Endothelial cell of umbilical vein (primary cell): ENCODE measurements around the gene STT3B. TPM values are rescaled to one million over a fixed set of nuclear protein-coding genes. Genes with fewer than 3 reads are reported as not detected.

ENCODE experiments used
- BruUV-seq: library from RNA; stranded (reverse); fragments of 400-500 nt; replicated peaks from 2 replicates; lab custom pipeline; 2021; lab: Mats Ljungman, UMichigan
- CTCF ChIA-PET: fragments of 300-600, 350-600 bp; sonication (Branson Sonifier 250); formaldehyde crosslinking; loops from one replicate; lab custom pipeline; 2021; ENCODE audit warnings: antibody characterized with exemption, inconsistent platforms; lab: Charles Lee
- POLR2A ChIA-PET: fragments of 300-600, 350-600 bp; sonication (Branson Sonifier 250); formaldehyde crosslinking; loops from one replicate; lab custom pipeline; 2021; ENCODE audit warnings: antibody characterized with exemption, inconsistent platforms; lab: Charles Lee
- DNase-seq: peaks from one replicate; pipeline ENCODE4 v3.0.0-alpha.2; 2011; ENCODE audit warnings: low read depth, low spot score
- FAIRE-seq: peaks from 2 replicates; lab custom pipeline; 2011; peaks lifted over from hg19 to GRCh38; lab: Jason Lieb, UNC
- H2AFZ ChIP-seq: 2 replicates; pipeline ENCODE4 v1.6.0; 2012; ENCODE audit warnings: low read depth, low read length, control low read depth, inconsistent platforms
- H3K27ac ChIP-seq: 2 replicates; pipeline ENCODE4 v1.5.1; 2011; ENCODE audit warnings: low read depth, mild to moderate bottlenecking, control low read depth, low read length, moderate library complexity; ENCODE audit not compliant: insufficient read depth
- H3K27me3 ChIP-seq, 2 experiments: 2 replicates each; pipeline versions ENCODE4 v1.6.0 to v1.6.1; 2011; ENCODE audit warnings: low read length in 2 of 2, mixed read lengths in 1 of 2; ENCODE audit not compliant: control insufficient read depth in 2 of 2, insufficient read depth in 2 of 2
- H3K36me3 ChIP-seq, 2 experiments: 2 replicates in 1 of 2; 3 replicates in 1 of 2; pipeline ENCODE4 v1.5.1; 2011; ENCODE audit warnings: low read length in 2 of 2, mild to moderate bottlenecking in 1 of 2, moderate library complexity in 1 of 2; ENCODE audit not compliant: control insufficient read depth in 2 of 2, insufficient read depth in 2 of 2; ENCODE audit errors: extremely low read depth in 1 of 2
- H3K4me1 ChIP-seq: 3 replicates; pipeline ENCODE4 v1.5.1; 2011; ENCODE audit warnings: mild to moderate bottlenecking, low read length; ENCODE audit not compliant: control insufficient read depth, insufficient read depth; ENCODE audit errors: extremely low read depth
- H3K4me2 ChIP-seq: 2 replicates; pipeline ENCODE4 v1.6.1; 2011; ENCODE audit warnings: low read length, control low read depth, mixed read lengths; ENCODE audit not compliant: insufficient read depth
- H3K4me3 ChIP-seq, 3 experiments: fragments of 200-600 bp in 1 of 3; sonication (generic), shearing (Covaris generic) in 1 of 3; replicated peaks in 1 of 3; 2 replicates each; pipeline ENCODE4 v1.5.1; 2011 to 2016; ENCODE audit warnings: control low read depth in 3 of 3, low read length in 3 of 3, mild to moderate bottlenecking in 2 of 3, inconsistent platforms in 1 of 3, low read depth in 1 of 3, moderate library complexity in 1 of 3; ENCODE audit not compliant: insufficient read depth in 1 of 3
- H3K79me2 ChIP-seq: 2 replicates; pipeline ENCODE4 v1.6.0; 2012; ENCODE audit warnings: low read length, inconsistent platforms; ENCODE audit not compliant: control insufficient read depth, insufficient read depth
- H3K9ac ChIP-seq: replicated peaks from 2 replicates; pipeline ENCODE3; 2011; ENCODE audit warnings: low read length, control low read depth; ENCODE audit not compliant: insufficient read depth; ENCODE audit errors: extremely low read depth
- H3K9me1 ChIP-seq: replicated peaks from 3 replicates; pipeline ENCODE4 v1.6.0; 2011; ENCODE audit warnings: mild to moderate bottlenecking, low read length; ENCODE audit not compliant: control insufficient read depth, insufficient read depth; ENCODE audit errors: extremely low read depth
- H3K9me3 ChIP-seq: replicated peaks from 2 replicates; pipeline ENCODE4 v1.5.1; 2012; ENCODE audit warnings: low read length, inconsistent platforms; ENCODE audit not compliant: control insufficient read depth, insufficient read depth
- H4K20me1 ChIP-seq: replicated peaks from 2 replicates; pipeline ENCODE3; 2011; ENCODE audit warnings: mild to moderate bottlenecking, low read length; ENCODE audit not compliant: control insufficient read depth, insufficient read depth; ENCODE audit errors: extremely low read depth
- EZH2 ChIP-seq: IDR thresholded peaks from 2 replicates; pipeline ENCODE4 v1.6.1; 2012; ENCODE audit warnings: borderline replicate concordance, low read depth, mild to moderate bottlenecking, moderate library complexity, low read length, inconsistent platforms; ENCODE audit not compliant: severe bottlenecking
- FOS ChIP-seq: IDR thresholded peaks from 2 replicates; pipeline ENCODE4 v1.6.1; 2011; ENCODE audit warnings: mild to moderate bottlenecking, low read length, moderate library complexity, borderline replicate concordance; ENCODE audit not compliant: insufficient read depth
- GATA2 ChIP-seq: IDR thresholded peaks from 2 replicates; pipeline ENCODE4 v1.7.0; 2011; ENCODE audit warnings: low read depth, mild to moderate bottlenecking, moderate library complexity, mixed read lengths, low read length; ENCODE audit not compliant: insufficient read length, insufficient read depth
- JUN ChIP-seq: IDR thresholded peaks from 2 replicates; pipeline ENCODE4 v1.6.1; 2011; ENCODE audit warnings: borderline replicate concordance, low read depth; ENCODE audit not compliant: insufficient read length, insufficient read depth
- MYC ChIP-seq: IDR thresholded peaks from one replicate; pipeline ENCODE4 v1.6.1; 2011; ENCODE audit warnings: mild to moderate bottlenecking, low read depth, low read length
- POLR2A ChIP-seq: IDR thresholded peaks from 2 replicates; pipeline ENCODE4 v1.6.1; 2012; ENCODE audit warnings: low read depth, mild to moderate bottlenecking, control low read depth, low read length
- POLR2AphosphoS5 ChIP-seq: IDR thresholded peaks from 2 replicates; pipeline ENCODE4 v1.6.1; 2012; ENCODE audit warnings: low read depth, mild to moderate bottlenecking, control low read depth, low read length, moderate library complexity; ENCODE audit not compliant: insufficient read depth
- dilution Hi-C: fragments of 300-500 bp; cut with MboI; formaldehyde crosslinking; loops from one replicate; pipeline ENCODE4 v1.15.0; 2019; ENCODE audit warnings: low sequenced_read_pairs; ENCODE audit not compliant: extremely low pct_ligation_motif_present
- intact Hi-C: fragments of 100-400 bp; cut with micrococcal nuclease; formaldehyde crosslinking; loops from one replicate; pipeline ENCODE4 v1.10.0; 2022
- polyA plus RNA-seq, 4 experiments: library from polyadenylated mRNA; depleted of rRNA in 3 of 4; stranded (reverse) in 3 of 4; unstranded in 1 of 4; fragments of >200 nt; gene quantifications; 2 replicates each; pipeline versions ENCODE4 v1.2.1 to v1.2.3, GENCODE V29; 2011 to 2012; ENCODE audit warnings: missing spikeins in 1 of 4
- total RNA-seq: library from RNA; stranded (reverse); gene quantifications from 2 replicates; pipeline ENCODE4 v1.2.3, GENCODE V29; 2021
- TF ChIP-seq, protein P1 (sequence below), 2 donors: IDR thresholded peaks; 1 replicate in 1 of 2; 2 replicates in 1 of 2; pipeline ENCODE4 v1.5.1; 2011; ENCODE audit warnings: low read length in 2 of 2, mild to moderate bottlenecking in 2 of 2, moderate library complexity in 2 of 2, control low read depth in 1 of 2, inconsistent platforms in 1 of 2, low read depth in 1 of 2; ENCODE audit not compliant: insufficient read depth in 1 of 2; ENCODE audit errors: extremely low read depth in 1 of 2
- TF ChIP-seq, protein P2 (sequence below): IDR thresholded peaks from 2 replicates; pipeline ENCODE4 v1.6.1; 2011; ENCODE audit not compliant: insufficient read depth, insufficient read length

STT3B gene
- total and polyA plus RNA-seq, 2 donors (not counting 3 experiments of a cell fraction or from before 2014, with no cell fraction given): 56.4 to 113 TPM

DNA sequence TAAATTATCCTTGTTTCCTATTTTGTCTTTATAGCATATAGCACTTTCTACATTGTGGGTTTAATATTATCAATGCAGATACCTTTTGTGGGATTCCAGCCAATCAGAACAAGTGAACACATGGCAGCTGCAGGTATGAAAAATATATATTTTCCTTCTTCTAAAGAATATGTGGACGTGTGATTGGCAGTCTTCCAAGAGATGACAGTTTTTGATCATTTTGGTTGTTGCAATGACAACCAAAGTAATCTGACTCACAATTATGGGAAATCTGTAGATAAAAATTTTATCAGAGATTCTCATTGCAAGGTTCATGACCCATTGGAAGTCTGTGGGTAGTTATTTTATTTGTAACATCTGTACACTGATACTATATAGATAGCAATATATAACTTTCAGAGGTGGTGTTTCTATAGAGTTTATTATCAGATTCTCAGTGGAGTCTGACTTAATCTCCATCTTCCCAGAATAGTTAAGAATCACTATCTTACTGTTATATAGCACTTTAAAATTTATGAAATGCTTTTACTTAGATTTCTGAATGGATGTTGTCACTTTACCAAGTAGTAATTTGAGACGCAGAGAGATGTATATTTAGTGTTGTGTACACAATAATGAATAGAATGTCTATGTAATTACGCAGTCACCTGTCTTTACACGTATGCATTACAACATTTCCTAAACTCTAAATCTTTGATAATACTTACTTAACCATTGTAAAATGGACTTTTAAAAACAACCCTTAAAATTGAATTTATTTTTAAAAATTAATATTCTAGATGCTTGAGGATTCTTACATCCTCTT lies 82.5 kb downstream of the STT3B start:
- no peak for FAIRE-seq
- H3K9me1 ChIP-seq: no peaks in the 10 kb centered on the region
- H3K9ac ChIP-seq: no peak overlapping the region
- dilution Hi-C loops: no loop called here
- H2AFZ ChIP-seq: no peak overlapping the region
- H3K4me1 ChIP-seq: no peaks in the 10 kb centered on the region
- no peak for TF ChIP-seq GATA2
- no peak for TF ChIP-seq MYC
- no peak for TF ChIP-seq POLR2AphosphoS5
- TF ChIP-seq, protein P1, sequence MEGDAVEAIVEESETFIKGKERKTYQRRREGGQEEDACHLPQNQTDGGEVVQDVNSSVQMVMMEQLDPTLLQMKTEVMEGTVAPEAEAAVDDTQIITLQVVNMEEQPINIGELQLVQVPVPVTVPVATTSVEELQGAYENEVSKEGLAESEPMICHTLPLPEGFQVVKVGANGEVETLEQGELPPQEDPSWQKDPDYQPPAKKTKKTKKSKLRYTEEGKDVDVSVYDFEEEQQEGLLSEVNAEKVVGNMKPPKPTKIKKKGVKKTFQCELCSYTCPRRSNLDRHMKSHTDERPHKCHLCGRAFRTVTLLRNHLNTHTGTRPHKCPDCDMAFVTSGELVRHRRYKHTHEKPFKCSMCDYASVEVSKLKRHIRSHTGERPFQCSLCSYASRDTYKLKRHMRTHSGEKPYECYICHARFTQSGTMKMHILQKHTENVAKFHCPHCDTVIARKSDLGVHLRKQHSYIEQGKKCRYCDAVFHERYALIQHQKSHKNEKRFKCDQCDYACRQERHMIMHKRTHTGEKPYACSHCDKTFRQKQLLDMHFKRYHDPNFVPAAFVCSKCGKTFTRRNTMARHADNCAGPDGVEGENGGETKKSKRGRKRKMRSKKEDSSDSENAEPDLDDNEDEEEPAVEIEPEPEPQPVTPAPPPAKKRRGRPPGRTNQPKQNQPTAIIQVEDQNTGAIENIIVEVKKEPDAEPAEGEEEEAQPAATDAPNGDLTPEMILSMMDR (IDR thresholded peaks at IDR 0.05; ENCODE audit: extremely low read depth in 1 of 2, insufficient read depth in 1 of 2, low read depth in 1 of 2, low read length in 2 of 2): no peak
- no peak for TF ChIP-seq EZH2
- TF ChIP-seq, protein P2, sequence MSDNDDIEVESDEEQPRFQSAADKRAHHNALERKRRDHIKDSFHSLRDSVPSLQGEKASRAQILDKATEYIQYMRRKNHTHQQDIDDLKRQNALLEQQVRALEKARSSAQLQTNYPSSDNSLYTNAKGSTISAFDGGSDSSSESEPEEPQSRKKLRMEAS: no peak
- TF ChIP-seq POLR2A: no peak
- no peak for TF ChIP-seq FOS
- no peak for TF ChIP-seq JUN
- ChIA-PET POLR2A (no interaction called here), CTCF (interaction anchor here (1.0 to 1.1 kb wide), 2 partner anchors 17 to 539 kb away, joined by 3 to 5 read pairs; no protein-coding TSS in a partner anchor)
- intact Hi-C loops: no loop called here
- peaks cover 13% of the 10 kb centered on the region for H3K79me2 ChIP-seq
- H3K4me3 ChIP-seq: no peak overlapping the region
- no peaks in the 10 kb centered on the region for H3K9me3 ChIP-seq
- no peaks in the 10 kb centered on the region for H3K36me3 ChIP-seq
- DNase-seq: no peak
- no TSS peak for BruUV-seq
- no peak overlapping the region for H3K27ac ChIP-seq
- H3K27me3 ChIP-seq: no peaks in the 10 kb centered on the region
- H4K20me1 ChIP-seq: no peaks in the 10 kb centered on the region
- no peak overlapping the region for H3K4me2 ChIP-seq
